DMS 273 treated with DMSO at 0.1 percent for 48 hours (cell line): ENCODE data around the gene PTX4.

Source experiments
- DNase-seq: peaks from one replicate; lab custom pipeline; 2025; lab: John Stamatoyannopoulos, UW

The PTX4 gene

DNA sequence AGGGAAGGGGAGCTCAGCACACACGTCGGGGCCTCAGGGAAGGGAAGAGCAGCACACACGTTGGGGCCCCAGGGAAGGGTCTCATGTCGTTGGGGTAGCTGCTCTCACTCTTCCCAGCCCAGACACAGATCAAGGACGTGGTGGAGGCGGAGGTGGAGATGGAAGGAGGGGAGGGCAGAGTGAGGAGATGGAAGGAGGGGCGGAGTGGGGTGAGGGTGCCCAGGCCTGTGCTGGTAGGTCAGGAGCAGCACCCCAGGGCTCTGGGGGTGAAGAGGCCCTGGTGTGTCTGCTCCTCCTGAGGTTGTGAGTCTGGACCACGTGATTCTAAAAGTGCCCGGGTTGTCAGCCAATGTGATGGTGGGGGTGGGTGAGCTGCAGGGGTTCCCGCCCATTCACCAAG is 28.8 kb downstream of the PTX4 start:
- DNase-seq = no peak

DNA sequence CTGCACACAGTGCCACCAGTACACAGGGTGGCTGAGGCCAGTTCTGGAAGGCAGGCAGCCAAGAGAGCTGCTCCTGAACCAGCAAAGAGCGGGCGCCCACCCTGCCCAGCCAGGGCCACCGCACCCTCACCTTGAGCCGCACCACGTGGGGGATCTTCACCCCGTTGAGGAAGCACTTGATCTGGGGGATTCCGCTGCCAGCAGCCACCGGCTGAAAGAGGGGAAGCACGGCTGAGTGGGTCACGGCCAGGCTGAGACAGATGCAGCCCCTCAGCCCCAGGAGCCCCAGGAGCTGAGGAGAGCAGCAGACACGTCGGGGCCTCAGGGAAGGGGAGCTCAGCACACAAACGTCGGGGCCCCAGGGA is 29.8 kb downstream of the PTX4 start:
- DNase-seq = no peak

DNA sequence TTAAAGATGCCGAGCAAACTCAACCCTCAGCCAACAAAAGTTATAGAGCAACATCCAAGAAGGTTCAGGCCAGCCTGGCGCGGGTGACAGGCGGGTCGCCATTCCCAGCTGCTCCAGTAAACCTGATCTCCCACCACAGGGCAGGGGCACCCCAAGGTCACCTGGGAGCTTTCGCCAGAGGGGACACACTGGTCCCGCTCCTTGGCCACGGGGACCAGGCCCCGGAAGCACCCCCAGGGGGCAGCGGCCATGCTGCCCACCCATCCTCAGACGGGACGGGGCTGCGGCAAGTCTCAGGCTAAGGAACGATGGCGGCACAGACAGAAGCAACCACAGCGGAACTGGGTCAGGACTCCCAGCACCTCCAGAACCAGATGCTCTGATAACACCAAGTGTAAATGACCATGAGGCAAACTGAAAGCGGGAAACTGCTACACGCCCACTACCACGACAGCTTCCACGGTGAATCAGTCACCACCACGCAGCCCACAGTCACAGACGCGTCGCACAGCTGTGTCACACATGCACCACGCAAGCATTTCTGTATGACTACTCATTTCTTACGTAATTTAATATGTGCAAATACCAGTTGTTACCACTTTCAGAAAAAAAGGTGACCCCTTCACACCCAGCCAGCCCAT is 30.3 kb downstream of the PTX4 start:
- no peak for DNase-seq

DNA sequence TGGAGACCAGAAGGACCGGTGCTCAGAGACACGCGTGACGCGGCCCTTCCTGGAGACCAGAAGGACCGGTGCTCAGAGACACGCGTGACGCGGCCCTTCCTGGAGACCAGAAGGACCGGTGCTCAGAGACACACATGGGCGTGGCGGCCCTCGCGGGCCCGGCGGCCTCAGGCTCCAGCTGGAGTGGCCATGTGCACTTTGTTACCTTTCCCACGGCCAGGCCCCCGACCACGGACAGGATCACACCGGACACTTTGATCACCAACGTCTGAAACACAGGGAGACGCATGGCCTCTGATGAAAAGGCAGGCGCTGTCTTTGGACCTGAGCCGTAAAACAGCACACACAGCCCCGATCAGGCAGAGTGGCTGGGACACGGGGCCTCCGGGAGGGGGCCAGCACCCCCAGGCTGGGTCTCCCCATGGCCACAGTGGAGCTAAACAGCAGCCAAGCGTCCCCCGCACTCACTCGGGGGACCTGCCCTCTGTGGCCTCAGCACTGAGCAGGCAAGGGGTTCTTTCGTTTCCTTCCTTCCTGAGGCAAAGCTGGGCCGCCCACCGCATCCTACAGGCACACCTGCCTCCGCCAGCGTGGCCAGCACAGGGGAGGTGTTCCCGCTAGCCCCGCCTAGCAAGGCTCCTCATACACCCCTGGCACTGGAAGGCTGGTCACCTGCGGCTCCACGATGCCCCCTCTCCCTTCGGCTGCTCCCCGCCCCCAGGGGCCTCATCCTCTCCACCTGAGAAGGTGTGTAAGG is 31.1 kb downstream of the PTX4 start:
- DNase-seq = no peak

DNA sequence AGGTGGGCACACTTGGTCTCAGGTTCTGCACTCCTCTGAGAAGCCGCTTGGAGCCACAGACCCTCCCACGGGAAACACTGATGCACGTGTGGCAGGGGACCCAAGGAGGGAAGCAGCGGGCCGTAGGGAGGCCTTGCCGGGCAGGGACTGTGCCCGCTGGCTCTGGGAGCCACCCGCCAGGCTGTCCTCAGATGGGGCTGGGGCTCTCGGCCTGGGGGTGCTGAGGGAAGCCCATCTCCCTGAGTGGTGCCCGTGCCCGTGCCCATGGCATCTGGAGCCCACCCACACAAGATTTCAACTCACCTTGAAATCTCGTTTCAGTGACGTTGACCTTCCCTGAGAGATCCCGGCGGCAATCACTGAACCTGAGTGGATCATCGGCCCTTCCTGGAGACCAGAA is 31.8 kb downstream of the PTX4 start:
- DNase-seq = no peak

DNA sequence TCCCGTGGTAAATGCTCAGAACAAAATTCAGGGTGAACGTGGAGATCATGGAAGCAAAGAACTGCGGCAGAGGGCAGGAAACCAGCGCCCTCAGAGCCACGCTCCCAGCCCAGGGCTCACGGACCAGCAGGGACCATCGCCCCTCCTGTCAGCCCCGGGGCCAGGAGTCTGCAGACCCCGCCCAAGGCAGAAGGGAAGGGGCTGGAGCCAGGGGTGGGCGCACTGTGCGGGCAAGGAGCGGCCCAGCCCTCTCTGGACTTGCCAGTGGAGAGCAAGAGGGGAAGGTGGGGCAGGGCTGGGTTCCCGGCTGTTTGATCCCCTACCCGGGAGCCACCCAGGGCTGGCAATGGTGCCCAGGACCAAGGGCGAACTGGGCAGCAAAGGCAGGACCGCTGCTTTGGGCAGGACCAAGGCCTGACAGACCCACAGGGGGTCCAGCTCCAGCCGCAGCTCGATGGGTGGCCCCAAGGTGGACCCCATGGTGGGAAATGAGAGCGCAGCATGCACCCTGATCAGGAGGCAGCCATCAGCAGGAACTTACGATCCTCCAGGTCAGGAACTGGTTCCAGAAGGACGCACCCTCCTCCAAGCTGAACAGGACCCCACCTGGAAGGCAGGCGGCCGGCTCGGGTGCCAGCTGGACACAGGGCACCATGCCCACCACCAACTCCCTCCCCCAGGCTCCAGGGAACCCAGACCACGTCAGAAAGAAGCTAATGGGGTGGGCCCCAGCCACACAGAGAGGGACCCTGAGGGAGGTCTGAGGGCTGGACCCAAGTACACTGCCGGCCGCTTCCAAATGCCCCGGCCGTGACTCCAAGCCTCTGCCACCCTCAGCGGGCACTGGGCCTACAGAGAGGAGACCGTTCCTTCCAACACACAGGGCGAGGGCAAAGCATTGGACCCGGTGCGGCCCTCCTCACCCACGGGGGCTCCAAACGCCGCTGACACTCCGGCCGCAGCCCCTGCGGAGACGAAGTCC is 33.3 kb downstream of the PTX4 start:
- DNase-seq = no peak

DNA sequence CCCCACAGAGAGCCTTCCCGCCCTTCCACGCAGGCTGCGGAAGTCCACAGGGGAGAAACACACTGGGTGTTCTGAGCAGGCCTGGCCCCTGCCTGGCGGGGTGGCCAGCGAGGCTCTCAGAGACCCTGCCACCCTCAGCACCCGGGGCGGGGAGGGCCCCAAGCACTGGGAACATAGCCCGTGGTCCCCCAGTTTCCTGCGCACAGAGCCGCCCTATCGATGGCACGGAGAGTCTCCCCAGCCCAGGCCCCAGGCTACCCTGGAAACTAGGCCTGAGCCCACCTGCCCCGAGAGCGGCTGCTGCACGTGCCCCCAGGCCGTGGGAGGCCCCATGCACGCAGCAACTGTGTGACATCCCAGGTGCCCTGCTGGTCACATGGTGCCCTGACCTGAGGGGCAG is 34.2 kb downstream of the PTX4 start:
- no peak for DNase-seq

DNA sequence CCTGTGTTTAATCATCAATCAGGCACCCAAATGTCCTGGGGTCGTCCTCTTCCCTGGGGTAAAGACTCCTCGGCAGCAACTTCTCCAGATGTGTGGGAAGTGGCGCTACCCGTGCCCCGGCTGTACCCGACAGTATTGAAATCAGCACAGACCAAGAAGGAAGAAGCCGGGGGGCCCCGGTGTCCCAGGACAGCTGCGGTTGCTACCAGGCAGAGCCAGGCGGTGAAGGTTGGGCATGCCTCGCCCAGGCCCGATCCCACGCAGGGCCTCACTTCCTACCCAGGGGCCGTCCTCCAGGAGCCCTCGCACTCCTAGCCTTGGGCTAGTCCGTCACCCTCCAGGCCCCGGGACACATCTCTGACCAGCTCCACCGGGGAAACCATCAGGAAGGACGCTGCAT is 35.4 kb downstream of the PTX4 start:
- DNase-seq = no peak

DNA sequence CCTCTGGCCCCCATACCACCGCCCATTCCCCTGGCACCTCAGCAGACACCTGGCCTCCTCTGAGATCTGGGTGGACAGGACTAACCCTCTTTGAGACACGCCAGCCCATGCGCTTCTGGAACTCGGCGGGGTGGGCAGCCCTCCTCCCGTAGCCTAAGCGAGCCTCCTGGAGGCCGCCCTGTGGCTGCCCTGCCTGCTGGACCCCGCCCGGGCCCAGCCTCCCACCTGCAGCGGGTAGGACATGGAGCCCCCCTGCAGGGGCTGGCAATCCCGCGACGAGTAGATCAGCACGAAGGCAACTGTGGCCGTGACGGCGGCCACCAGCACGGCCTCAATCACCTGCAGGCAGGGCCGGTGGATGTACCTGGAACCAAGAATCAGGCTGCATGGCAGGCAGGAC is 36.2 kb downstream of the PTX4 start:
- no peak for DNase-seq

DNA sequence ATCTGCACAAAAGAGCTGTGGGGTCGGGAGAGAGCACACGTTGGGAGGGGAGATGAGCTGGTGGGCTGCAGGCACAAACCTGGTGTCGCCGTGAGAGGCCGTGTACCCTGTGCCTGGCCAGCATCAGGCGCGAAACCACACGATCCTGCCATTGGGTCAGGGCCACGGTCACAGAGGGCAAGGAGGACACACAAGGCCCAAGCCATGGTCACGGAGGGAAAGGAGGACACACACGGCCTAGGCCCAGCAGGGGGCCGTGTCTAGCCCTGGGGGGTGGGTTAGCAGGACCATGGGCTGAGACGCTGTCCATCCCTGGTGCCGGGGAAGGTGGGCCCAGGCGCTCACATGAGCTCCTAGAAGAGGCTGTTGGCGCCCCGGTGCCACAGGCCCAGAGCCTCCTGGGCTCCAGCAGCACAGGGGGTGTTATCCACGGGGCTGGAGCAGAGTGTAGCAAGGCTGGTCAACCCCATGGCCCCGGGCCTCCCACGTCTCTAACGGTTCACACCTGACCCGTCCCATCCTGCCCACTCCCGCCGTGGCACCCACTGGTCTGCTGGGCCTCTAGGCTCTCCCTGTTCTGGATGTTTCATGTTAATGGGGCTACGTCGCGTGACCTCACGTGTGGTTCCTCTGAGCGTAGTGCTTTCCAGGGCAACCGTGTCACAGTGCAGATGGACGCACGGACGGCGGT is 36.9 kb downstream of the PTX4 start:
- DNase-seq = no peak

DNA sequence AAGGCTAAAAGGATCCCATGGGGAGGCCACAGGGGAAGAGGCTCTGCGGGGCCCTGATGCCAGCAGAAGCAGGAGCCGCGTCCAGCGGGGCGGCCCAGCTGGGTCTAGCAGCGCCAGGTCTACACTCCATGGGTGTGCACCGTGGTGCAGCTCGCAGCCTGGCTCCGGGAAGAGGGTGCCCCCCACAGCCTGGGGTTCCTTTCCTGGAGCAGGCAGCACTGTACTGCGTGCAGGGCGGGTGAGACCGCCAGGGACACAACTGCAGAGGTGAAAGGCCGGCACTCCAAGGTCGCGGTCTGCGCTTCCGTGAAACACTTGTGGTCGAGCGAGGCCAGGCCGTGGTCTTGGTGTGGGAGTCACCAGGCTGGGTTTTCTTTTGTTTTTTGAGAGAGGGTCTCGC is 37.9 kb downstream of the PTX4 start:
- DNase-seq = no peak

DNA sequence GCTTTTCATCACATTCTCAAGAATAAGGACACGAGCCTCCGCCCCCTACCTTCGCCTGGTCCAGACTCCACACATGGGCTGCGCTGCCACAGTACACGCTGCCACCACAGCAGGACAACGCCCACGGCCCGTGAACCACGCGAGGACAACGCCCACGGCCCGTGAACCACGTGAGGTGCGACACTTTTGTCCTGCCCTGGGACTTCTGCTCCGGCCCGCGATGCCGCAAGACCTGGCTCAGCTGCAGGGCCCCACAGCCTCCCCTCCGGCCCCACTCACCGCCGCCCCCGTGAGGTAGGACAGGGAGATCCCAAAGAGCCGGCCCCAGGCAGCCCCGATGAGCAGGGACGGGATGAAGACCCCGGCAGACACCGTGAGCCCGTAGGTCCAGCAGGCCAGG is 38.5 kb downstream of the PTX4 start:
- no peak for DNase-seq

DNA sequence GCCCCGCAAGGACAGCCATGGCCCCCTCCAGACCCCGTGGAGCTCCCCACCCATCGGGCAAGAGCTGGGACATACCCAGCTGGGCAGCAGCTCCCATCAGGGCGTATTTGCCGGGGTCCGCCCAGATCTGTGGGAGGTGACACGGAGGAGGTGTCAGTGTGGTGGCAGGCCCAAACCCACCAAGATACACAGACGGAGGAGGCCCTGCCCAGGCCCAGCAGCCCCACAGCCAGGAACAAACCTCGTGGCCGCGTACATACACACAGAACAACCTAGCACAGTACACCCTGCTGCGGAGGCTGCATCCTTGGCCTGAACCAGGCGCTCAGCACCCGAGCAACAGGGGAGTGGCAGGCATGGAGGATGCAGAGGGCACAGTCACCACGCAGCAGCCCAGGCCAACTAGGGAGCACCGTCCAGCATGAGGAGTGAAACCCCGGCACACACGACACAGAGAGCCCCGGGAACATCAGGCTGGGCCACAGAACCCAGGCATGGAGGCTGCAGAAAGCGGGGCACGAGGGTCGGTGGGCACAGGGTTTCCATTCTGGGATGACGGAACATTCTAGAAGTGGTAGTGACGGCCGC is 39.4 kb downstream of the PTX4 start:
- DNase-seq = no peak

DNA sequence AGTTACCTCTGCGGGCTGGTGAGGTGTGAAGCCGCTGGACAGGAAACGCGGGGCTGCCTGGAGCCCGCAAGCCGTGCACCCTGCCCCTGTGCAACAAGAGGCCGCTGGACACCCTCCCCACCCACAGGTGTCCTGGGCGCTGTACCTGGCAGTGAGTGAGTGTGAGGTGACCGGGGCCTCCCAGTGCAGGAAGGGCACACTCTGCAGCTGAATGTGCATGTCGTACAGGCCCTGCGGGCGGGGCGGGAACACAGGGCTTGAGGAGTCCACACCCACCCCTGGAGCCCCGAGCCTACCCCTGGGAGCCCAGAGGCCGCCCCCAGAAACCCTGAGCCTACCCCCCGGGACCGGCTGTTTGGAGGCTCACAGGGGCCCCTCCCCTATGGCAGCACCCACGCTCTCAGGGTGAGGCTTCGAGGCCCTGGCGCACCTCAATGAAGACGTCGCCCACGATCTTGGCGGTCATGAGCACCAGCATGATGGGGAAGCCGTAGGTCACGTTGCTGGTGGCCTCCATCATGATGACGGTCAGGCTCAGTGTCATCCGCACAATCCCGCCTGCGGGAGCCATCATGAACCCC is 40.1 kb downstream of the PTX4 start:
- DNase-seq = no peak

DNA sequence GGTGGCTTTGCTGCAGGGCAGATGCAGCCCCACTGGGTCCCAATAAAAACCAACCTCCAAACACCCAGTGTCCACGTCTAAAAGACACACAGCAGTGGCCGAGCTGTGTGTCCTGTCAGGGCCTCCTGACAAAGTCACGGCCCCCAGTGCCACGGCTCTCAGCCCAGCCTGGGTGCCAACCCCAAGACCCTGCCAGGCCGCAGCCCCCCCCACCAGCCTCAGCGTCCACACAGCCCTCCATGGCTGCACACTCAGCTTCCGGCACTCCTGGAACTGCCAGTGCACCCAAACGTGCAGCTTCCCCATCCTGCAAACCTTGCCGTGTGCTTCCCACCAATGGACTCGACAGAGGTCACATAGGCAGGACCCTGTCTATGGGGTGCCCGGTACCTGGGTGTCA is 40.8 kb downstream of the PTX4 start:
- DNase-seq = no peak

DNA sequence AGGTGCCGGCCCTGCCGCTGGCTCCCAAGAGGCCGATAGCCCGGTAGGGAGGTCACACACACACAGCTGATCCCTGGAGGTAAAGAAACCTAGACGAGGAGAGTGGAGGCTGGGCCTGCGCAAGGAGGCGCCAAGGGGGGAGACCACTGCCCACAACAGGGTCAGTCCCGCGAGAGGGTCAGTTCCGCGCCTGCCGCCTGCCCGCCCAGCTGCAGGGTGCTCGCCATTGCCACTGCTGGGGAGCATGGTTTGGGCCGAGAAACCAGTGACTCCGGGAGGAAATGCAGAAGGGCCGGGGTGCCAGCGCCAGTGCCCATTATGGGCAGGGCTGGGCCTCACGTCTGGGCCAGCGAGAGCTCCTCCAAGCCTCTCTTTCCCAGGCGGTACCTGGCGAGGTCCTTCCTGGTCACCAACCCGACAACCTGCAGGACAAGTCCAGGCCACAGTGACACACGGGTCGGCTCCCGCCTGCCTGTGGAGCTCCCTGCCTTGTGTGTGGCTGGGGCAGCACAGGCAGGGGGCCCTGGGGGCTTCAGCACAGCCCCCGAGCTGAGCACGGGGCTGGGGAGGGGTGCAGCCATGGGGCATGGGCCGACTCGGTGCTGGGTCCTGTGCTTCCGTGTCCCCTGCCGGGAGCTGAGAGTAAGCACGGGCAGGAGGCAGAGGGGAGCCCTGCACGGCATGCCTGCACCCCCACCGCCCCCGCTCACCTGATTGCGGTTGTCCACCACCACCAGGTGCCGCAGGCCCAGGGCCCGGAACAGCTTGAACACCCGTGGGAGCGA is 42.3 kb downstream of the PTX4 start:
- DNase-seq = no peak

DNA sequence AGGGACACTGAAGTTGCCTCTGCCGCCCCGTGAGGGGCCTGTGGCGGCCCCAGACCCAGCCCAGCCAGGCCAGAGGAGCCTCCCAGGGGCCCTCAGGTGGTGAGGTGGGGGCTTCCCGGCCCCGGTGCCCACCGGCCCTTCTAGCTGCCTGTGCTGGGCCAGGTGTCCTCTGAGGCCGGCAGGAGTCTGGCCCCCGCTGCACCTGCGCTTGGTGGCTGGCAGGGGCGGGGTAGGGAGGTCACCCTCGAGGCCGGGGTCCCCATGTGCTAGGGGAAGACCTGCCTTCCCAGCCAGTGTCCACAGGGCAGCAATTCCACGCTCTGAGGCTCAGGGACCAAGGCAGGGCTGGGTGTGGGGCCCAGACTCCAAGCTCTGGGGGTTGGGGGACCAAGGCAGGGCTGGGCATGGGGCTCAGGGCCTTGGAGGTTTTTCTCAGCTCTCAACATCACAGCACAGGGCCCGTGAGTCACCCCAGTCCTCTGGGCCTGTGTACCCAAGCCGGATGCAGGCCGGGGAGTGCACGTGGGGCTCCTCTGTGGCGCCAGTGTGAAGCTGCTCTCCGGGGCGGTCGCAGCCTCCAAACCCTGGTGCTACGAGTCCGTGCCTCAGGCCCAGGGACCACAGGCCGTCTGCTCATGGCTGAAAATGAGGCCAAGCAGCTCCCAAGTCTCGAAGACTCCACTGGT is 43.1 kb downstream of the PTX4 start:
- no peak for DNase-seq

DNA sequence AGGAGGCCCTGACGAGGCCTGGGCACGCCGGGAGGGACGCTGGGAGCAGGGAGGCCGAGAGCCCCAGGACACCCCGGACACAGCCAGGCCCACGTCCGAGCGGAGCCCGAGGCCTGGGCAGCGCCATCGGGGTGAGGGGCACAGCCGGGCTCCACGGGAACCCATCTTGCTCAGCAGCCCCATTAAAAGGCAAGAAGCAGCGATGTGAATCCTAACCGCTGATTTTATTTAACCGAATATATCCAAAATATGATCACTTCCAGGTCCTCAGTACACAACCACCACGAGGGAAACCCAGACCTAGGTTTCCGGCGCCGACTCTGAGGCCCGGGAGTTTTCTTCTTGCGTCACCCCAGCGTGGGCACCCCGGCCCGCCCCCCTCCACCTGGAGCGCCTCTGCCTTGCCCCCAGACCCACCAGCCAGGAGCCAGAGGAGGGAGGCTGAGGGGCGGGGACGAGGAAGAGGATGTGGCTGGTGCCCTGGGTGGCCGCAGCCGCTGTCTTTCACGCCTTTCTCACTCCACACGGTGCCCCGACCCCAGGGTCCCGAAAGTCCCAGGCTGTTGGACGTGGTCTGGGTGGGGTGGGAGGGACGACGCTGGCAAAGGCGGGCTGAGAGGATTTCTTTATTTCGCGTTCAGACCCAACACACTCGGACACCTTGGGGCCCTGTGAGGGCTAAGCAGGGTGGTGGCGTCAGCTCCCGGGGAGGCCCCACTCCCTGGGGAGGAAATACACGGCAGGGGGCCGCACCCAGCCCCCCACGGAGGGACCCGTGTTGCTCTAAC is 43.8 kb downstream of the PTX4 start:
- no peak for DNase-seq

DNA sequence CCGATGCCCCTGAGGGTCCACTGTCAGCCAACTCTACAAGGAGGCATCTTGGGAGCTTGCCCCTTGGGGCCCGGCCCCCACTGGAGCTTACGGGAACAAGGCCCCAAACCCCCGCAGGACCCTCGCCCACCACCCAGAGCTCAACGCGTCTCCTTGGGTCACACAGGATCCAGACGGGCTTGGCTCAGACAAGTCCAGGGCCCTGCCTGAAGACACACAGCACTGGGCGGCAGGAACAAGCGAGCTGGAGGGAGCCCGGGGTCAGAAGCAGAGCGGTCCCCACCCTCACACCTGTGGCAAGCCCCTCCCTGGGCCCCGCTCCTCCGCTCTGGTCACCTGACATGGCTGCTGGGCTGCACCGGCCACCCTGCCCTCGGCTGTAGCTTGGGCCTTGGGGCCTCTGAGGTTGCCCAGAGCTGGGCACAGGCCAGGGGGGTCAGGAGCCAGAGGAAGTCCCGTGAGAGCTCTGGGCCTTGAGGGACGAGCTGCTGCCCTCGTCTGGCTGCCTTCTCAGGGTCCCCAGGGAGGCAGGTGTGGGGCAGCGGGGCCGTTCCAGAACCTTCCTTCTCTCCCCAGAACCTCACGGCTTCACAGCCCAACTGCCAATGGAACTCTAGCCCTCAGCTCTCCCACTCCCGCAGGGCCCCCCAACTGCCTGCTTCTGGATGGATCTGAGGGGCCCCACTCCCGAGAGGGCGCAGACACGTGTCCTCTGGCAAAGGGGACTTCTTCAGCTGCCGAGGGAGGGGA is 44.6 kb downstream of the PTX4 start, which contains the start of gene CCDC154:
CCDC154 (minus strand) TSS at position 577 of the 750 bp plus-strand sequence; CDS start at position 343, 234 bp downstream.
- no peak for DNase-seq
